ENCODE data around the gene FTO.
"Not testable (repeated sequence)": the region's sequence is repeated elsewhere in the genome, so short reads cannot be mapped to it uniquely, and the experiment has no call there.

Gene FTO

DNA sequence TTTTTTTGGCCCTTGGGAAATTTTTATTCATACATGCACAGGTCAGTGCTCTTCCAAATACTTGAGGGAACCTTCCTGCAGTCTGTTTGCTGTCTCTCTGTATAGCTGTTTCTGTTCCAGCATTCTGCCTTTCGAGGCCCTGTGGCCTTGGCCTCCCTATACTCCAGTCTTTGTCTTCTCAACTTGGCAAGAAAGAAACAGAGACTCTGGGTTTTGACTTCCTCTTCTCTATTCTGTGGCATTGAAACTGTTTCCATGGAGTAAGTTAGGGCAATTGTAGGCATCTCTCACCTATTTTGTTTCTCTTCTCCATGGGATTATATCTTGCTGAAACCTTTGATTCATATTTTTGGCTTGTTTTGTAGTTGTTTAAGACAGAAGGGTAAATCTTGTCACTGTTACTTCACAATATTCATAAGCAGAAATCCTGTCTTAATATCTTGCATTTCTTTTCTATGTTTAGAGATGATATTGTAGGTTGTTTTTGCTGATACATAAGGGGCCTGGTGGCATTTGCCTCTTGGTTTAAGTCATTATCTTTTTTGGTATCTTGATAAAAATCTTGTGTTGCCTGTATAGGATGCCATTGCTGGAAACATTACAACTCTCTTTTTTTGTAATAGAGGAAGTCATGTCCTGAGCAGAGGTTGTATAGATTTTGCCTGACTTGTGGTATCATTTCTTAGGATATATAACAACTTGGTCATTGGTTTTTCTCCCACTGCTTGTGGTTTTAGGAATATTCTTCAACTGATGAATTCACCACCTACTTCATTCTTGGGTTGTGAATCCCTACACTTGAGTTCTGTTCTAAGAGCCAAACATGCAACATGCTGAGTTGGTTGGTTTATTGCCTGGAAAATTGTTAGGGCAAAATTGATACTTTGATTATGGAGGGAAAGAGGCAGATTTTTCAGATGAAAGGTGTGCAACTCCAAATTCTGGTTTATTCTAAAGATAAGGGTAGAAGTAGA is 168.6 kb downstream of the FTO start:
- no peak for DNase-seq

DNA sequence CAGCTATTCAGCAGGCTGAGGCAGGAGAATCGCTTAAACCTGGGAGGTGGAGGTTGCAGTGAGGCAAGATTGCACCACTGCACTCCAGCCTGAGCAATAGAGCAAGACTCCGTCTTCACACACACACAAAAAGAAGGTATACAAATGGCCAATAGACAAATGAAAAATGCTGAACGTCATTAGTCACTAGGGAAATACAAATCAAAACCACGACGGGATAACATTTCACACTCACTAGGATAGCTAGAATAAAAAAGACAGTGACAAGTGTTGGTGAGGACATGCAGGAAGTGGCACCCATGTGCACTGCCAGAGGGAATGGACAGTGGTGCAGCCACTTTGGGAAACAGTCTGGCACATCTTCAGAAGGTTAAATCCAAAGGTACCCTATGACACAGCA is 172.9 kb downstream of the FTO start:
- DNase-seq: no peak

DNA sequence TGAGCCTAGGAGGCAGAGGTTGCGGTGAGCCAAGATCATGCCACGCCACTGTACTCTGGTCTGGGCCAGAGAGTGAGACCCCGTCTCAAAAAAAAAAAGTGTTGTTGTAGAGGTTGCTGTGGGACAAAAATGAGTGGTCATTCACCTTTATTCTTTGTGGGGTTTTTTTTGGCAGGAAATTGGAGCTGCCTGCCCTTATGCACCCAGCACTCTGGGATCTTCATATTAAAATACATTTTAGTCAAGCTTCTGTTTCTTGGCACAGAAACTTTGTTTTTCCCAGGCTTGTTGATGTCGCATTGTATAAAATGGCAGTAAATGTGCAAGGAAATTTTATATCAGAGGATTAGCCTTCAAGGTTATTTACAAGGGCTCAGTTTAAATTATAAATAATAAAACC is 174.3 kb downstream of the FTO start:
- no peak for DNase-seq

DNA sequence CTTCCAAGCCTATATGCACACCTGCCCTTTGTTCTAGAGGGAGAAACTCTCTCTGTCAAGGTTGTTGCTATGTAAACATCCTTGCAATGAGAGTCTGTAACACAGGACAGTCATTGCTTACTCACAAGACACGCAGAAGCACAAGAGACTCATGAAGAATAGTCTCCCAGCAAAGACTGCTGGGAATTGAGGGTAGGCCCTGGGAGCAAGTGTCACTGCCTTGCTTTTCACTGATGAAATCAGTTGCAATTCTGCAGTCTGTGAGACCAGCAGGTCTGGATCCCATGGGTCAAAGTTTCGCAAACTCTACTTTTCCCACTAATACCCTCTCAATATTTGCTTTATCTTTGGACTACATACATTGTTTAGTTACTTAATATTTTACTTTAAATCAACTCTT is 177.4 kb downstream of the FTO start:
- no peak for DNase-seq

DNA sequence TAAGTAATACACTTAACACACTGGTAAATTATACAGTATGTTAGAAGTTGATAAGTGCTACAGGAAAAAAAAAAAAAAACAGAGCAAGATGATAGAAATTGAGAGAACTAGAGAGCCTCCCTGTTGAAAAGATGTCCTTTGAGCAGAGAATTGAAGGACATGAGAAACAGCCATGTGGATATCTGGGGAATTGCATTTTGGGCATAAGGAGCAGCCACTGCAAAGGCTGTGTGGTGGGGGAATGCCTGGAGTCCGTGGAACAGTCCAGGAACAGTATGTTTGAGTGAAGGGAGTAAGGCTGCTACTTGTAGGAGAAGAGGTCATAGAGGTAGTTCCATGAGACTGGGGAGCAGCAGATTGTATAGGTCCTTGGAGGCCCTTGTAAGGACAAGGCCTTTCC is 178.4 kb downstream of the FTO start:
- DNase-seq: no peak

DNA sequence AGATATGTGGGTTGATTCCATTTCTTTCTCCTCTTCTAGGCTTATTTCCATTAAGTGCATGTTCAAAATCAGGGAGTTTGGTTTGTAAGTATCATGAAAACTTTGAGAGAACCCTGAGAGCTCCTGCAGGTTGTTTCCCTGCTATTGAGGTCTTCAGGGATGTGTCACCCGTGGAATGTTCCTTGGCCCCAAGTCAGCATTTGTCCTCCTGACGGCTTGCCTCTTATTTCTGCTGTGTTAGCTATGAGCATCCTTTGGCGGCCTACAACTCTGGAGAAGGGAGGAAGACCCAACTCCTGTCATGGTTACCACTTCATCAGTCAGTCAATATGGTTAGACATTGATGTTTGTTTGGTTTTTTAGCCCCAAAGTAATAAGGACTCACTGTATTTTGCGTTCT is 180.8 kb downstream of the FTO start:
- DNase-seq: no peak

DNA sequence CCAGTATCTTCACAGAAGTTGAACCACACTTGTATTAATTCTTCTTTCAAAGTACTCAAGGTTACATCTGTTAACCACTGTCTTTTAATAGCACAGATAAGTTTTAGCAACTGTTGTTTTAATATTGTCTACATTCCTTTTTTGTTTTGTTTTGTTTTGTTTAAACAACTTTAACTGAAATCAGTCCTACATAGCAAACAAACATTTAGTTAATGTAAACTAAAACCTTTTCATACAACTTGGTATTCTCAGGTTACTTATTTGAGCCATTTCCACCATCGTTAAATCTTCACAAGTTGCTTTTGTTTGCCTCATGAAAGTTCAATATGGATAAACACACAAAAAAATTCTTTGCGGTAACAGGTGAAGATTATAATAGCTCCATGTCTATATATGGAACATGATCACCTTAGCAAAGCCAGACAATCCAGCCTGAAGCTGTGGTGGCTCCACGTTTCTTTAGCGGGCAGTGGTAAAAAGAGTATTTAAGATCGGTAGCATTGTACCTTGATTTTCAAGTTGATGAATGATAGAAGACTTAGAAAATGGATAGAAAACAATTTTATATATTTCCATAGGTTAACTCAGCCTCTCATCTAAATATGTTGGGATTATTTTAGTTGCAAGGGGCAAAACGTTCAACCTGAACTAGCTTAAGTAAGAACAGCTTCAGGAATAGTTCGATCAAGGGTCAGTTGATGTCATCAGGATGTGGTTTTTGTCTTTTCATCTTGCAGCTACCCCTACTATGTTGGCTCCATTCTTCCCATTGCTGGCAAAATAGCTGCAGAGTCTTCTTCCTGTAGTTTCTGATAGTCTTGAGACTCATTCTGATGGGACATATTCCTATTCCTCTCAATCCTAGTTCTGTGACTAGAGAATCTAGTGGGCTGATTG is 182.8 kb downstream of the FTO start:
- no peak for DNase-seq

DNA sequence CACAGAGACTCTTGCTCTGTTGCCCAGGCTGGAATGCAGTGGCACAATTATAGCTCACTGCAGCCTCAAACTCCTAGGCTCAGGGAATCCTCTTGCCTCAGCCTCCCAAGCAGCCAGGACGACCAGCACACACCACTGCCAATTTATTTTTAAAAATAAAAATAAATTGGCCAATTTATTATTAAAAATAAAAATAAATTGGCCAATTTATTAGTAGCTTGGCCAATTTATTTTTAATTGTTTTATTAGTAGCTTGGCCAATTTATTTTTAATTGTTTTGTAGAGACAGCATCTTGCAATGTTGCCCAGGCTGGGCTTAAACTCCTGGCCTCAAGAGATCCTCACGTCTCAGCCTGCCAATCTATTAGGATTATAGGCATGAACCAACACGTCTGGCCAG is 184.3 kb downstream of the FTO start:
- DNase-seq: no peak

DNA sequence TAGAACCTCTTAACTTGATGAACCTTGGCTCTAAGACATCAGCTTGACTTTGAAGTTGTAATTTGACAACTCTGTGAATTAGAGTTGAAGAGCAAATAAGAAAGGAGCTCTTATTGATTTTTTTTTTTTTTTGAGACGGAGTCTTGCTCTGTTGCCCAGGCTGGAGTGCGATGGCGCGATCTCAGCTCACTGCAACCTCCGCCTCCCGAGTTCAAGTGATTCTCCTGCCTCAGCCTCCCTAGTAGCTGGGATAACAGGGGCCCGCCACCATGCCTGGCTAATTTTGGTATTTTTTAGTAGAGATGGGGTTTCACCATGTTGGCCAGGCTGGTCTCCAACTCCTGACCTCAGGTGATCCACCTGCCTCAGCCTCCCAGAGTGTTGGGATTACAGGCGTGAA is 186.9 kb downstream of the FTO start:
- not testable (repeated sequence) for DNase-seq

DNA sequence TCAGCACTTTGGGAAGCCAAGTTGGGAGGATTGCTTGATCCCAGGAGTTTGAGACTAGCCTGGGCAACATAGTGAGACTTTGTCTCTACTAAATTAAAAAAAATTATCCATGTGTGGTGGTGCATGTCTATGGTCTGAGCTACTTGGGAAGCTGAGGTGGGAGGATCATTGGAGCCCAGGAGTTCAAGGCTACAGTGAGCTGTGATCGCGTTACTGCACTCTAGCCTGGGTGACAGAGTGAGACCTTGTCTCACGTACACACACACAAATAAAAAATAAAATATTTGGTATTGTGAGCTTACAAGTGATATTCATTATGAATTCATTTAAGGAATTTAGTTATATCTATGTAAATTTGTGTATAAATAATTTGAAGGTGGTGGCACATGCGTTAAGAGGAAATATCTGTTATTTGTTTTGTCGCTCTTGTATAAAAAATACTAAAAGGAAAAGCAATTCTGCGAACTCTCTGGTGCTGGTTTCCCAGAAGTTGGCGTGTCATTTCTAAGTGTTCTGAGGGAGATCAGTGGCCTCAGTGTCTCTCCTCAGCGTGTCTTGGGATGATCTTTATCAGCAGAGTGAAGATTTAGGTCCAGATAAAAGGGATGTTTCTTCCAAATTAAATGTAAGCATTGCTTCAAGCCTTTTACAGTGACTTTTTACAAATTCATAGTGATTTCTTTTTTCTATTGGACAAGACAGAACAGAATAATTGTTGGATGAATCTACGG is 187.6 kb downstream of the FTO start:
- no peak for DNase-seq

DNA sequence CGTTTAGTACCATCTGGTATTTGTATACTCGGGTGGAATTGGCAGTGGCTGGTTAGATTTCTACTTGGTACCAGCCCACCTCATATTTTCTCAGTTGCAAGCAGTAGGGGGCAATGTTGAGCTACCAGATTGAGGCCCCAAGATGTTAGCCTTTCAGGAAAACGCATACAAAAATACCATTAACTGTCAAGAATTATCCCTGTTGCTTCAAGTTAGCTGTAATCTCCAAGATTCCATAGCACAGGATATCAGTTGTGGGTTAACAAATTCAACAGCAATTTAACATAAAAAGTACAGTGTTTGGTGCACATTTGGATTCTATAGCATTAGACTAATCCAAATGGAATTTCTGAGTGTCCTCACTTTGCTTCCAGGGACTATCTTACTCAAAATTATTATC is 188.2 kb downstream of the FTO start:
- peak; percentile 36 for DNase-seq

DNA sequence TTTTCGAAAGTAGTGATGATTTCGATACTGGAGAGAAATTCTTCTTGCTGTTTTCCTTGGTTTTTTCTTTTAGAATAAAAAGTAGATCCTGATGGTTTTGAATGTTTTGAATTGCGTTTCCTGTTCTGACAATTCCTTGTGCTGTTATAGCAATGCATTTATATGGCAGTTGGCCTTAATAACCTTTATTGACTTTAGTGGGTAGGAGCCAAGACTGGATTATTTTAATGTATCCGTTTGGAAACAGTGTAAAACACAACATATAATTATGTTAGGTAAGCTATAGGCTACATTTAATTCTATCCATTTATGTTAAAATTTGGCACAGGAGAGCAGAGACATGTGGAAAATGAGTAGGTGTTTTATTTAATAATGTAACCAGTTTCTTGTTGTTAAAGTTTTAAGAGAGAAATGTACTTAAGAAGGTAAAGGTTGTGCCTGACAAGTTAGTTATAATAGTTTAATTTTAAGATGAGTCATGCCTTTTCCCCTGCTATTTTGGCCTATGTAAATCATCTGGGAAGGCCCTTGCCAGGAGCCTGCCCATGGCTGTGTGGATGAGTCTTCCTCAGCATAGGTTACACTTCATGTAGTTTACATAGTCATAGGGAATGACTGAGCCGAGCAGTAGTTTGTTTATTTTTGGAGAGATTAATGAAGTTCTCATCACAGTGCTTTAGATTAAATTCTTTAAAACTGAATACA is 189.9 kb downstream of the FTO start:
- no peak for DNase-seq

DNA sequence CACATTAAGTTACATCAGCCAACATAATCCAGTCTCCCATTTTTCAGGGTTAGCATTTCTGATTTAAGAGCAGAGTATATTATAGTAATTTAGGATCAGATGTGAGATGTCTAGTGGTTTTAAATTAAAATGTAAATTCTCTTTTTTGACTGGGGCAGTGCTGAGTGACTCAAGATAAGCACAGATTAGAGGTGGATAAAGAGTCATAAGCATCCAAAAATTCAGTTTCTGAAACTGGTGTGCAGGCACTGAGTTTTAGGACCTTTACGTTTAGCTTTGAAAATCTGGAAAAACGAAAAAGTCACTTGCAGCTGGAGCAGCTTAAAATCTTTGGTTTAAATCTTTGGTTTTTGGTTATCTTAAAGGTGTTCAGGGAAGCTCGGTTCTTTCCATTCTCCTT is 190.7 kb downstream of the FTO start:
- DNase-seq: no peak

DNA sequence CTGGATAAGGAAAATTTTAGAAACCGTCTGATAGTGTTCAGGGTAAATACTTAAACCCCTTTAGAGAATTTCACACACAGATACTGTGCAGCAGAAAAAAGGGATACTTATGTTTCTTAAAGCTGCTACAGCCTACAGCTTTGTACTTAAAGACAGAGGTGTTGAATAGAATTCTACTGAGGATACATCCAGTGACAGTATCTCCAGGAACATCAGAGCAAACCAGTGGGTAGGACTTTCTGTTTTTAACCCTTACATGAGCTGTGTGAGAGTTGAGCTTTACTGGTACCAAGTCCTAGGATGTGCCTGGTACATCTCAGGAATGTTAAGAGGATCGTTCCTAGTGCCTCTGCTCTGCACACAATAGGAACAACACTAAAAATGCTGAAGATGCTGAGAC is 191.5 kb downstream of the FTO start:
- no peak for DNase-seq

DNA sequence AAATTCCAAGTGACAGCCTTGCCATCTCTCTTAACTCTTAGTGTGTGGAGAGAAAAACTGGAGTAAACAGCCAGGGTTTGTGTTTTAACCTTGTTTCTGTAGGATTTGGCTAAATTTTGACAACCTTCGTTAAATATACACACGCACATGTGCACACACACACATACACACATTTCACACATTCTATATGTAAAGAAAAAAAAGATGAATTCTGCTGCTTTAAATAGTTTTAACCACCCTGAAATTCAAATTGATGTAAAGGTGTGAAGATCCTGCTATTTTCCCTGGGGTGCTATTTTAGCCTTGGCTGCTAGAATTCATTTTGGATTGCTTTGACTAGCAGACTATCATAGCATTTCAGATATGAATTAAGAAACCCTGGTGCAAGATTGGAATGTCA is 191.9 kb downstream of the FTO start:
- DNase-seq: no peak

DNA sequence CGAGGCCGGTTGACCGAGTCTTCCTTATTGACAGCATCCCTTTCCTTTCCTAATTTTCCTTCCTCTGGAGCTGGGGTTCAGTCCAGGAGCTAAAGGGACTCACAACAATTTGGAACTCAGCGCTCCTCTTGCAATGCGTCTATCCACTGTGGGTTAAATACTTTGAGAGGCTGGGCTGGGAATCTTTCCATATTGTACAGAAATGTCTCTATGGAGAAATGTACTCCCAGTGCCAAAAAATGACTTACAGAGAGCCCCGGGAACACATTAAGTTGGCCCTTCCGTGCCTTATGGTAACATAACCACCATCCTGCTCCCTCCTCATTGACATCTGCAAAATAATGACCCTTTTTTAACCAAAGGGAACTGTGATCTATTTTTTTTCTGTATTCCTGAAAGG is 192.8 kb downstream of the FTO start:
- no peak for DNase-seq

DNA sequence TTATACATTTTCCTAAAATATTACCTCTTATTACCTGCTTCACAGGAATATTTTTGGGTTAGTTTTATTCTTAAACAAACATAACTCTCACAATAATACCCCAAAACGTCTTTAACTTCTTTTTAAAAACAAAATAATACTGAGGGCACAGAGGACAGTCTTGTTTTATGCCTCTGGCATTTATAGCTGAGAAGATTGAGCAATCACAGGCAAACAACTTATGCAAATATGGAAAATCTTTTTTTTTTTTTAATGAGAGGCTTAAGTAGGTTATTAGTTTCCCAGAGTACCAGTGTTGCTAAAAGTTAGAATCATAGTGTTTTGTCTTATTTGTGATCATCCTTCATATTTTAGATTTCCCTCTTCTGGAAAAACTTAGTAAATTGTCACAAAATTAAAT is 195.0 kb downstream of the FTO start:
- DNase-seq: no peak

DNA sequence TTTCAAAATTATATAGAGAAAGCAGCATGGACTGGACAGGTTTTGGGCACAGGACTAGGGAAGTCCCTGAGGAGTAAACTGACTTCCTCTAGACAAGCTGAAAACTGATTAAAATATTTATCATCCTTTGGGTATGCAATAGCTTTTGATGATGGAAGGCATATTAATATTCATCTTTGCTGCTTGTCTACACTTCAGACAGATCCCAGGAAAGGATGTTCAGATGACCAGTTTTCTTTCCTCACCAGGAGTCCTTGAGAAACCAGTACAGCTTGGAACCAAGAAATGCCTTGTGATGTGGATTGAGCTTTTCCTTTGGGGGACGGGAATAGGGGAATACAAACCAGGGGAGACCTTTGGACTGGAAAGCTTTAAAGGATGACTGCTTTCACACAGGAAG is 195.5 kb downstream of the FTO start:
- DNase-seq: no peak

DNA sequence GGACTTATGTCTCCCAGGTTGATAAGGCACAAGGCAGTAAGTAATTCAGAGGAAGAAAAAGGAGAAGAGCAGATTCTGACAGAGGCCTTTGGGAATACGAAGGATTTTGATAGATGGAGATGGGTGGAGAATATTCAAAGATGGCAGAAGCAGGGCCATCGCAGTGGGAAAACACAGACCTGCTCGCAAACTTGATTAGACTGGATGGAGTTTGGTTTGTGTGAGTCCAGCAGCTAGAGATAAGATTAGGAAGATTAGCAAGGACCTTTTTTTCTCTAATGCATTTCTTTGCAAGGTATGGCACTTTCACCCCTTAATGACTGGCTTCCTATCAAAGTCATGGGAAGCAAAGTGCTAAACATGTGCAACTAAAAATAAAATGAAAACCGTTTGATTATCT is 196.7 kb downstream of the FTO start:
- no peak for DNase-seq

DNA sequence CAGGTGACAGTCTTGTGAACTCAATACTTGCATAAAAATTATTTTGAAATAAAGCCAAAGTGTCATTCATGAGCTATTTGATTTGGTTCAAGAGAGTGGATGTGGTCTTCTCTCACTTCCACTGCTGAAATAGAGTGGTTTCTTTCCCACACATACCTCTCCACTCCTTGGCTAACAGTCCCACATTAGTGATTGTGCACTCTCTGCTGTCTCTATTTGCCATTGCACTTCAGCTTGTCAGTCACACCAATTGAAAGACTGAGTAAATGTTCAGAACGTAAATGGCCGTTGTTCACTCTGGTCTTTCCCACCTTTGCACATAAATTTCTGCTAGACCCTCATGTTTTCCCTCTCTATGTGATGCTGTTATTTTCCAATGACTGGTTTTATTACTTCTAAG is 197.5 kb downstream of the FTO start:
- DNase-seq: no peak

DNA sequence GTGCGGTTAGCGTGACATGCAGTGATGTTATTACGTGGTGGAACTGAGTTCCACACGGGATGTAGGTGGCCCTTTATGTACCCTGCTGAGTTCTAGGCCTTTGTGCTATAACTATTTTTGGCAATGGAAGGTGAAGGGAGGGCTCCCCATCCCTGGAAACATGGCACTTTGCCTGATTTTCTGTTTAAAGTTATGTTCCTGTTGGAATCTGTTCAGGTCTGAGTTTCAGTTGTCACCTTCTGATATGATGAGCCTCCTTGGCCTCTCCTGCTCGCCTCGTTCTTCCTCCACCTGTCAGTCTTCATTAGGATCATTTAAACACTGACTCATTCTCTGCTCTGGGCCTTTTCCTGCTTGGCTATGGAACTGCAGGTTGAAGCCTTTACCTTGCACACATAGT is 200.6 kb downstream of the FTO start:
- no peak for DNase-seq

DNA sequence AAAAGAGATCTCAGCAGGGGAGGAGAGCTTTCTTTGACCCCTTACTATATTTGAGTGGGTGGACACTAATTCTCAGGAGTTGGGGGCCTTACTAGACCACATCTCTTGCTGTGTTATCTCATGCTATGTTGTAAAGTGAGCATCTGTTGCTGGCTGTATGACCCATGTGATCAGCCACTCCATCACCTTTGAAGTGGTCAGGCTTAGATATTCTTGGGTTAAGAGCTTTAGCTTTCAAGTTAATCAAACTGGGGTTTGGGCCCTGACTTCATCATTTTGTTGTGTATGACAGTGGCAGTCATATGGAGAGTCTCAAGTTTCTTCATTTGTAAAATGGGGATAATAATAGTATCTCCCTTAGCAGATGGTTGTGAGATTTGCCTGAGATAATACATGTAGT is 201.1 kb downstream of the FTO start:
- no peak for DNase-seq

DNA sequence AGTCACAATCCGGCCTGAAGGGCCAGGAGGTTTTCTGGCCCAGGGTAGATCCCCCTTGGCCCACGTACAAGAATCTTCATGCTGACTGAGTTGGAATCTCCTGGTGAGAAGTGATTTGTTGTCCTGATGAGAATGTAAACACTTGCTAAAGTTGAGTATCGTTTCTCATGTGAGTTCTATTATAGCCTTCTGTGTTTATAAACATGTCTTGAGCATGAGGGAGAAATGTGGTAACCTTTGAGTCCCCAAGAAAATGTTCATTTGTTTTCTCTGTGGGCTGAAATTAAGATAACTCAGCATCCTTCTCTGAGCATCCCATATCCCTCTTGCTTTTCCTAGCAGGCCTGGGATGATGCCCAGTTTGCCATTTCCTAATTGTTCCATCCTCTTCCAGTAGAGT is 204.8 kb downstream of the FTO start:
- no peak for DNase-seq

Measured in activated naive CD4-positive, alpha-beta T cell treated with Interleukin-2 at 50 U/mL for 16 hours (primary cell).